Heart right ventricle (tissue), 16 donors: Measurements from ENCODE around the gene HINT3. TPM values are rescaled to one million over a fixed set of nuclear protein-coding genes. Genes with fewer than 3 reads are reported as not detected.

ENCODE experiments used
- ATAC-seq, 8 donors: fragments of 200-7000 bp; cut with Tn5 transposase; one replicate each; pipeline ENCODE4 v1.9.1; 2020; ENCODE audit warnings: mild to moderate bottlenecking in 8 of 8, moderate library complexity in 8 of 8, moderate number of reproducible peaks in 1 of 8
- DNase-seq, 2 donors: peaks; one replicate each; pipeline ENCODE4 v3.0.0-alpha.2; 2020
- H3K27ac ChIP-seq, 10 donors: fragments of 200-600 bp; sonication (generic) in 2 of 10; one replicate each; pipeline versions ENCODE4 v1.5.0 to v1.8.0; 2020 to 2022; ENCODE audit warnings: mild to moderate bottlenecking in 3 of 10
- H3K27me3 ChIP-seq, 7 donors: fragments of 200-600 bp; one replicate each; pipeline ENCODE4 v1.8.0; 2021 to 2022; ENCODE audit warnings: mild to moderate bottlenecking in 2 of 7
- H3K36me3 ChIP-seq, 9 donors: fragments of 200-600 bp; sonication (generic) in 1 of 9; one replicate each; pipeline versions ENCODE4 v1.5.0 to v1.8.0; 2020 to 2022; ENCODE audit warnings: mild to moderate bottlenecking in 2 of 9
- H3K4me1 ChIP-seq, 9 donors: fragments of 200-600 bp; sonication (generic) in 1 of 9; one replicate each; pipeline versions ENCODE4 v1.5.0 to v1.8.0; 2020 to 2022; ENCODE audit warnings: mild to moderate bottlenecking in 4 of 9
- H3K4me3 ChIP-seq, 10 donors: fragments of 200-600 bp; sonication (generic) in 2 of 10; one replicate each; pipeline versions ENCODE4 v1.5.0 to v1.8.0; 2020 to 2022; ENCODE audit warnings: mild to moderate bottlenecking in 7 of 10, moderate library complexity in 2 of 10
- H3K9me3 ChIP-seq, 11 donors: fragments of 200-600 bp in 10 of 11; sonication (generic) in 2 of 11; one replicate each; pipeline versions ENCODE4 v1.5.0 to v1.8.0; 2013 to 2022; ENCODE audit warnings: mild to moderate bottlenecking in 2 of 11, control low read depth in 1 of 11, moderate library complexity in 1 of 11
- WGBS, 2 donors: extraction: QIAGEN DNeasy Blood & Tissue Kit; methylation state at CpG; one replicate each; pipeline ENCODE4 v1.1.7; 2013; ENCODE audit warnings: inconsistent platforms in 1 of 2; 5-methylcytosine and 5-hydroxymethylcytosine counted together
- intact Hi-C, 10 donors: fragments of 100-400 bp; cut with DNase I; formaldehyde crosslinking; loops; one replicate each; pipeline versions ENCODE4 v1.11.1 to v1.14.2; 2022
- polyA plus RNA-seq, 2 donors: library from polyadenylated mRNA; stranded (reverse); fragments of 200-250 nt; gene quantifications; one replicate each; pipeline ENCODE4 v1.2.3, GENCODE V29; 2013
- total RNA-seq, 10 donors: library from RNA; stranded (reverse); fragmentation: NEBNext Ultra II Directional in 3 of 10; extraction: Animal tissue kit (Norgen Biotek cat#: 25700) in 3 of 10; gene quantifications; one replicate each; pipeline versions ENCODE4 v1.2.1 to v1.2.4, GENCODE V29; 2021 to 2023
- TF ChIP-seq, protein P1 (sequence below), 9 donors: fragments of 200-600 bp; sonication (generic) in 2 of 9; IDR thresholded peaks; one replicate each; pipeline versions ENCODE4 v1.5.0 to v1.8.0; 2021 to 2022; ENCODE audit warnings: antibody characterized with exemption in 9 of 9, mild to moderate bottlenecking in 5 of 9, moderate library complexity in 1 of 9
- donor health status: Arrhythmogenic right ventricular cardiomyopathy.
- donor health status: ischemic (EF 13 %, LVEDD 7.1; RV severe dilation, severe dysfunction).
- donor health status: healthy with polysubstance abuse.
- donor health status: DM: no; HTN: yes; CAD: no.
- donor health status: DM: no; HTN: no; CAD: no.
- donor health status: ischemic (EF 25% LVEDD 6.9; RV normal size, moderate dysfunction).
- donor health status: ischemic (EF 25% LVEDD 5.7; RV mildly dilated, moderate dysfunction).
- donor health status: healthy.
- donor health status: DM: yes; HTN: yes; CAD: no.
- donor health status: Ischemic cardiomyopathy.
- donor health status: ischemic (EF 35%, LVEDD 5.7; RV mildly dilated, moderate dysfunction).
- donor health status: nonischemic (EF 11% LVEDD 7.7; RV severe dilation, severe dysfunction).
- donor health status: DM: yes; HTN: yes; CAD: no.
- donor health status: PGD.
- donor health status: ischemic (EF 29% LVEDD 5.4; RV normal size, mild dysfunction).
- donor health status: nonischemic (EF 23%, LVEDD 6.1; RV moderate dilation, normal function).

The HINT3 gene
- total and polyA plus RNA-seq, 12 donors, result 6.2 to 41.6 (median 33.6) TPM

- Histone ChIP-seq H3K27ac (peak overlapping the region in 2 of 10 donors; percentile 33 to 61), H3K9me3 (no peaks in the 10 kb centered on the region), H3K4me1 (peaks cover 0 to 53% (median 18%) of the 10 kb centered on the region in 9 donors), H3K36me3 (no peaks in the 10 kb centered on the region), H3K4me3 (no peak overlapping the region), H3K27me3 (peaks cover 0 to 4% (median 0%) of the 10 kb centered on the region in 7 donors)
- TF ChIP-seq, protein P1, sequence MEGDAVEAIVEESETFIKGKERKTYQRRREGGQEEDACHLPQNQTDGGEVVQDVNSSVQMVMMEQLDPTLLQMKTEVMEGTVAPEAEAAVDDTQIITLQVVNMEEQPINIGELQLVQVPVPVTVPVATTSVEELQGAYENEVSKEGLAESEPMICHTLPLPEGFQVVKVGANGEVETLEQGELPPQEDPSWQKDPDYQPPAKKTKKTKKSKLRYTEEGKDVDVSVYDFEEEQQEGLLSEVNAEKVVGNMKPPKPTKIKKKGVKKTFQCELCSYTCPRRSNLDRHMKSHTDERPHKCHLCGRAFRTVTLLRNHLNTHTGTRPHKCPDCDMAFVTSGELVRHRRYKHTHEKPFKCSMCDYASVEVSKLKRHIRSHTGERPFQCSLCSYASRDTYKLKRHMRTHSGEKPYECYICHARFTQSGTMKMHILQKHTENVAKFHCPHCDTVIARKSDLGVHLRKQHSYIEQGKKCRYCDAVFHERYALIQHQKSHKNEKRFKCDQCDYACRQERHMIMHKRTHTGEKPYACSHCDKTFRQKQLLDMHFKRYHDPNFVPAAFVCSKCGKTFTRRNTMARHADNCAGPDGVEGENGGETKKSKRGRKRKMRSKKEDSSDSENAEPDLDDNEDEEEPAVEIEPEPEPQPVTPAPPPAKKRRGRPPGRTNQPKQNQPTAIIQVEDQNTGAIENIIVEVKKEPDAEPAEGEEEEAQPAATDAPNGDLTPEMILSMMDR (IDR thresholded peaks at IDR 0.05), result no peak
- ATAC-seq, result no peak
- no peak for DNase-seq
- intact Hi-C loops, result loop anchor here in 1 of 10 donors (10.0 kb wide), 1 partner anchor 68 kb away; no protein-coding TSS in a partner anchor
- 93 to 94% methylated on average over 10 of the region's 10 CpGs for whole genome bisulfite sequencing, 2 donors
Observed at GRCh38 chr6:125942672-125943527, 13.7 kb upstream of the HINT3 start.

GRCh38 chr6:125943528-125944433 lies 12.8 kb upstream of the HINT3 start:
- Histone ChIP-seq H3K27ac (peak overlapping the region in 7 of 10 donors; percentile 14 to 72 (median 50)), H3K36me3 (no peaks in the 10 kb centered on the region), H3K27me3 (peaks cover 0 to 4% (median 0%) of the 10 kb centered on the region in 7 donors), H3K4me3 (no peak overlapping the region), H3K9me3 (no peaks in the 10 kb centered on the region), H3K4me1 (peaks cover 0 to 56% (median 18%) of the 10 kb centered on the region in 9 donors)
- ATAC-seq (no peak), DNase-seq (no peak)
- WGBS, 2 donors, result 79 to 89% methylated on average over 4 of the region's 4 CpGs
- TF ChIP-seq, protein P1 (IDR thresholded peaks at IDR 0.05), result no peak
- intact Hi-C loops, result loop anchor here in 1 of 10 donors (10.0 kb wide), 1 partner anchor 69 kb away; no protein-coding TSS in a partner anchor

DNA sequence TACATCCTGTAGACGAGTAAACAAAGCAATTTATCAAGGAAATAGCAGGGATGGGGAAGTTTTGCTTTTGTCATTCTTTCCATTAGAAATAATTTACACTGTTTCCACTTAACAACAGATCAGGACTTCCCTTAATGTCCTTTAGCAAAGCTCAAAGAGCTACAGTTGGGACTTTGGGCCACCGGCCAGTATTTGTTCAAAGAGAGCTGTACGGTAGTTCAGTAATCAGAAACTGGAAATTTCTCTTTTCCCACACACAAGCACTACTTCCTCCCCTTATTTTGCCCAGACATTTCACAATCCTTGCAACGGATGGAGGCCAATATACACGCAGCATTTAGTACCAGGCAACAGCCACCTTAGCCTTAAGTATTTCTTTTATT lies 12.1 kb upstream of the HINT3 start:
- Histone ChIP-seq H3K4me1 (peaks cover 0 to 56% (median 18%) of the 10 kb centered on the region in 9 donors), H3K4me3 (no peak overlapping the region), H3K27me3 (peaks cover 0 to 4% (median 0%) of the 10 kb centered on the region in 7 donors), H3K36me3 (no peaks in the 10 kb centered on the region), H3K27ac (peak overlapping the region in 7 of 10 donors; percentile 14 to 72 (median 50)), H3K9me3 (no peaks in the 10 kb centered on the region)
- intact Hi-C loops, result loop anchor here in 1 of 10 donors (10.0 kb wide), 1 partner anchor 70 kb away; no protein-coding TSS in a partner anchor
- DNase-seq, result peak; percentile 51 to 74
- 31 to 41% methylated on average over 5 of the region's 5 CpGs for WGBS, 2 donors
- peak; percentile 73 to 89 (median 83) for ATAC-seq
- TF ChIP-seq, protein P1 (IDR thresholded peaks at IDR 0.05), result no peak

DNA sequence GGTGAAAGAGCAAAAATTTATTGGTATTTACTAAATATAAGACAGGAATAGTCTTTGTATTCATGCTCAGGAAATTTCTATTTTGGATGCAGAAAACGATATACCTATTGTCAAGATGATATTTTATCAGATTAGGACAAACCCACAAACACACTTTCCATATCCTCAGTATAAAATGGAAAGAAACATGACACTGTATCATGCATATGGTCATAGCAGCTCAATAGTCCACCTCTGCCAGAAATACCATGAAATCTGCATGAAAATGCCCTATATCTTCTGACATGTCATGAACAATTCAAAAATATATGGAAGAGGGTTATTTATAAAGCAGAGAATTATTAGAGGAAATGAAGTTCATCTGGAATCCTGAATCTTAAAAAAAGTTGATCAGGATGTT lies 11.7 kb upstream of the HINT3 start:
- H3K4me1 ChIP-seq, result peaks cover 0 to 56% (median 18%) of the 10 kb centered on the region in 9 donors
- H3K27me3 ChIP-seq, result no peaks in the 10 kb centered on the region
- no peaks in the 10 kb centered on the region for H3K9me3 ChIP-seq
- no peaks in the 10 kb centered on the region for H3K36me3 ChIP-seq
- WGBS, 2 donors, result 46 to 61% methylated on average over 1 of the region's 1 CpG
- TF ChIP-seq, protein P1 (IDR thresholded peaks at IDR 0.05), result no peak
- H3K27ac ChIP-seq, result peak overlapping the region in 7 of 10 donors; percentile 14 to 72 (median 50)
- intact Hi-C loops, result loop anchor here in 1 of 10 donors (10.0 kb wide), 1 partner anchor 70 kb away; no protein-coding TSS in a partner anchor
- H3K4me3 ChIP-seq, result no peak overlapping the region
- DNase-seq, result no peak
- no peak for ATAC-seq
